K562 (cell line): ENCODE measurements around the gene ANKDD1A. TPM values are rescaled to one million over a fixed set of nuclear protein-coding genes. Genes with fewer than 3 reads are reported as not detected.

Experiments used
- ASH1L ChIP-seq: fragments of 450-650 bp; IDR thresholded peaks from 2 replicates; pipeline ENCODE4 v1.6.1; 2018; ENCODE audit warnings: borderline replicate concordance, mild to moderate bottlenecking, low read depth; ENCODE audit not compliant: partially characterized antibody
- JUND ChIP-seq, 2 experiments: IDR thresholded peaks; 2 replicates in 1 of 2; 3 replicates in 1 of 2; pipeline ENCODE4 v1.6.1; 2011; ENCODE audit warnings: borderline replicate concordance in 2 of 2, low read depth in 2 of 2, low read length in 2 of 2, improper control_type of control experiment in 1 of 2, missing biosample characterization in 1 of 2, missing genetic modification characterization in 1 of 2, missing genetic modification reagents in 1 of 2
- MEF2D ChIP-seq: conservative IDR thresholded peaks from 2 replicates; pipeline ENCODE4 v1.6.1; 2016; ENCODE audit warnings: low read depth, missing genetic modification characterization, missing compliant biosample characterization
- PHTF2 ChIP-seq: fragments of 250-450 bp; sonication (Bioruptor Pico); IDR thresholded peaks from 2 replicates; pipeline ENCODE4 v1.5.0; 2021; ENCODE audit warnings: mild to moderate bottlenecking
- SREBF1 ChIP-seq: fragments of 150-350 bp; IDR thresholded peaks from 2 replicates; pipeline ENCODE4 v1.6.1; 2014; ENCODE audit warnings: antibody characterized with exemption, low read depth, low read length, borderline replicate concordance
- ZNF311 ChIP-seq: fragments of 250-450 bp; sonication (Bioruptor Pico); IDR thresholded peaks from 2 replicates; pipeline ENCODE4 v1.4.0; 2020; ENCODE audit warnings: mild to moderate bottlenecking, moderate library complexity
- polyA plus RNA-seq, 8 experiments: library from polyadenylated mRNA; depleted of rRNA in 4 of 8; stranded (reverse) in 5 of 8; unstranded in 3 of 8; fragments of >200 nt; fragmentation: Nextera tagmentation in 2 of 8; fragmentation: Illumina TruSeq in 1 of 8; extraction: Ambion mirVana in 2 of 8; extraction: Trizol in 1 of 8; gene quantifications; 2 replicates each; pipeline versions ENCODE4 v1.2.1 to v1.2.3, GENCODE V29; 2011 to 2014; ENCODE audit warnings: inconsistent platforms in 1 of 8, missing spikeins in 1 of 8
- total RNA-seq, 7 experiments: library from RNA; depleted of rRNA in 6 of 7; stranded (reverse); fragments of >200 nt in 6 of 7; fragmentation: Illumina TruSeq in 2 of 7; extraction: Trizol in 2 of 7; gene quantifications; 2 replicates each; pipeline versions ENCODE4 v1.2.1 to v1.2.3, GENCODE V29; 2011 to 2021; ENCODE audit warnings: low replicate concordance in 1 of 7
- TF ChIP-seq, protein P1 (sequence below): fragments of 450-650 bp; IDR thresholded peaks from 2 replicates; pipeline ENCODE4 v1.6.1; 2018; ENCODE audit not compliant: partially characterized antibody
- TF ChIP-seq, protein P2 (sequence below), 2 experiments: IDR thresholded peaks in 1 of 2; conservative IDR thresholded peaks in 1 of 2; 2 replicates each; pipeline ENCODE4 v1.6.1; 2016; ENCODE audit warnings: low read depth in 2 of 2, mild to moderate bottlenecking in 1 of 2, missing compliant biosample characterization in 1 of 2, missing genetic modification characterization in 1 of 2, moderate library complexity in 1 of 2

Gene ANKDD1A
- total and polyA plus RNA-seq, 9 of the 15 experiments (the other 6 are each of a cell fraction or from before 2014, with no cell fraction given): 0.08 to 0.80 (median 0.43) TPM

GRCh38 chr15:64985366-64986033, 73.8 kb downstream of the ANKDD1A start (continued):
- TF ChIP-seq, protein P1, sequence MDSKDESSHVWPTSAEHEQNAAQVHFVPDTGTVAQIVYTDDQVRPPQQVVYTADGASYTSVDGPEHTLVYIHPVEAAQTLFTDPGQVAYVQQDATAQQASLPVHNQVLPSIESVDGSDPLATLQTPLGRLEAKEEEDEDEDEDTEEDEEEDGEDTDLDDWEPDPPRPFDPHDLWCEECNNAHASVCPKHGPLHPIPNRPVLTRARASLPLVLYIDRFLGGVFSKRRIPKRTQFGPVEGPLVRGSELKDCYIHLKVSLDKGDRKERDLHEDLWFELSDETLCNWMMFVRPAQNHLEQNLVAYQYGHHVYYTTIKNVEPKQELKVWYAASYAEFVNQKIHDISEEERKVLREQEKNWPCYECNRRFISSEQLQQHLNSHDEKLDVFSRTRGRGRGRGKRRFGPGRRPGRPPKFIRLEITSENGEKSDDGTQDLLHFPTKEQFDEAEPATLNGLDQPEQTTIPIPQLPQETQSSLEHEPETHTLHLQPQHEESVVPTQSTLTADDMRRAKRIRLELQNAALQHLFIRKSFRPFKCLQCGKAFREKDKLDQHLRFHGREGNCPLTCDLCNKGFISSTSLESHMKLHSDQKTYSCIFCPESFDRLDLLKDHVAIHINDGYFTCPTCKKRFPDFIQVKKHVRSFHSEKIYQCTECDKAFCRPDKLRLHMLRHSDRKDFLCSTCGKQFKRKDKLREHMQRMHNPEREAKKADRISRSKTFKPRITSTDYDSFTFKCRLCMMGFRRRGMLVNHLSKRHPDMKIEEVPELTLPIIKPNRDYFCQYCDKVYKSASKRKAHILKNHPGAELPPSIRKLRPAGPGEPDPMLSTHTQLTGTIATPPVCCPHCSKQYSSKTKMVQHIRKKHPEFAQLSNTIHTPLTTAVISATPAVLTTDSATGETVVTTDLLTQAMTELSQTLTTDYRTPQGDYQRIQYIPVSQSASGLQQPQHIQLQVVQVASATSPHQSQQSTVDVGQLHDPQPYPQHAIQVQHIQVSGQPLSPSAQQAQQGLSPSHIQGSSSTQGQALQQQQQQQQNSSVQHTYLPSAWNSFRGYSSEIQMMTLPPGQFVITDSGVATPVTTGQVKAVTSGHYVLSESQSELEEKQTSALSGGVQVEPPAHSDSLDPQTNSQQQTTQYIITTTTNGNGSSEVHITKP: no peak
- TF ChIP-seq ZNF311 (CRISPR knock-in tag): no peak
- no peak for TF ChIP-seq MEF2D (tag)
- TF ChIP-seq PHTF2 (CRISPR knock-in tag): no peak
- no peak for TF ChIP-seq ASH1L
- no peak for TF ChIP-seq SREBF1
- no peak for TF ChIP-seq JUND (IDR thresholded peaks at IDR 0.05; ENCODE audit: borderline replicate concordance, low read depth, low read length)
- no peak for TF ChIP-seq JUND (tag; IDR thresholded peaks at IDR 0.05; ENCODE audit: borderline replicate concordance, low read depth, low read length)
- TF ChIP-seq, protein P2, sequence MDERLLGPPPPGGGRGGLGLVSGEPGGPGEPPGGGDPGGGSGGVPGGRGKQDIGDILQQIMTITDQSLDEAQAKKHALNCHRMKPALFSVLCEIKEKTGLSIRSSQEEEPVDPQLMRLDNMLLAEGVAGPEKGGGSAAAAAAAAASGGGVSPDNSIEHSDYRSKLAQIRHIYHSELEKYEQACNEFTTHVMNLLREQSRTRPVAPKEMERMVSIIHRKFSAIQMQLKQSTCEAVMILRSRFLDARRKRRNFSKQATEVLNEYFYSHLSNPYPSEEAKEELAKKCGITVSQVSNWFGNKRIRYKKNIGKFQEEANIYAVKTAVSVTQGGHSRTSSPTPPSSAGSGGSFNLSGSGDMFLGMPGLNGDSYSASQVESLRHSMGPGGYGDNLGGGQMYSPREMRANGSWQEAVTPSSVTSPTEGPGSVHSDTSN (CRISPR knock-in tag; IDR thresholded peaks at IDR 0.05; ENCODE audit: low read depth): no peak
- TF ChIP-seq, protein P2 (tag; conservative IDR thresholded peaks at IDR 0.05; ENCODE audit: low read depth): peak; percentile 55
